ENCODE measurements around the gene SLC18A3. TPM values are rescaled to one million over a fixed set of nuclear protein-coding genes. Genes with fewer than 3 reads are reported as not detected.

Gene SLC18A3
- total RNA-seq, 2 experiments from 2014 or later = not detected

DNA sequence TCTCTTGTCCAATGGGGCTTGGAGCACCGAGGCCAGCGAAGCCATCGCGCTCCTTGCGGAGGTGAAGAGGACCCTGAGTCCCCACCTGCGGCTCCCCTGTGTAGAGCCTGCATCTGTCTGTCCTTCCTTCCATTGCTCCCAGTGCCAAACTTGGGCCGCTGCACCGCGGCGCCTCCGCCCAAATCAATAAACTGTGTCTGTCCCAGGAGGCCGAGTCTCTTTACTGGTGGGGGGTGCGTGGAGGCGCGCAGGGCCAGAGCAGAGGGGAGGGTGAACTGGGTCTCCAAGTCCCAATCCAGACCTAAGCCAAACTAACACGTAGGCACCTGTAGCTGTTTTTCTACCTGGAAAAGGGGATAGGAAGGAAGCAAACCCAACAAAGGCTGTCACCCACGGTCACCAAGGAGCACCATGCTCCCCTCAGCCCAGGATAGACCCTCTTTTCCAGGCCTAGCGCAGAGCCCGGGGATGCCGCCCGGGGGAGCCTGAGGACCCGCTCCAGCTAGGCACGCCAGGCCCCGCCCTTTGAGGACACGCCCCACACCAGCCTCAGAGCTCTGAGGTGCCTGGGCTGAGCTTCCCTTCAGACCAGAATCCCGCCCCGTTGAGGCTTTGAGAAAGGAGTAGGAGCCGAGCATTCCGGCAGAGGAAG lies 2.5 kb downstream of the SLC18A3 start:
- H3K4me3 Mint-ChIP-seq = no peak overlapping the region
- no peak for ATAC-seq
- no peaks in the 10 kb centered on the region for H3K9me3 Mint-ChIP-seq
- TF ChIP-seq, protein P1, sequence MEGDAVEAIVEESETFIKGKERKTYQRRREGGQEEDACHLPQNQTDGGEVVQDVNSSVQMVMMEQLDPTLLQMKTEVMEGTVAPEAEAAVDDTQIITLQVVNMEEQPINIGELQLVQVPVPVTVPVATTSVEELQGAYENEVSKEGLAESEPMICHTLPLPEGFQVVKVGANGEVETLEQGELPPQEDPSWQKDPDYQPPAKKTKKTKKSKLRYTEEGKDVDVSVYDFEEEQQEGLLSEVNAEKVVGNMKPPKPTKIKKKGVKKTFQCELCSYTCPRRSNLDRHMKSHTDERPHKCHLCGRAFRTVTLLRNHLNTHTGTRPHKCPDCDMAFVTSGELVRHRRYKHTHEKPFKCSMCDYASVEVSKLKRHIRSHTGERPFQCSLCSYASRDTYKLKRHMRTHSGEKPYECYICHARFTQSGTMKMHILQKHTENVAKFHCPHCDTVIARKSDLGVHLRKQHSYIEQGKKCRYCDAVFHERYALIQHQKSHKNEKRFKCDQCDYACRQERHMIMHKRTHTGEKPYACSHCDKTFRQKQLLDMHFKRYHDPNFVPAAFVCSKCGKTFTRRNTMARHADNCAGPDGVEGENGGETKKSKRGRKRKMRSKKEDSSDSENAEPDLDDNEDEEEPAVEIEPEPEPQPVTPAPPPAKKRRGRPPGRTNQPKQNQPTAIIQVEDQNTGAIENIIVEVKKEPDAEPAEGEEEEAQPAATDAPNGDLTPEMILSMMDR (IDR thresholded peaks at IDR 0.05) = no peak
- intact Hi-C loops (cut with micrococcal nuclease) = no loop called here
- CTCF ChIA-PET = interaction anchor here (1.1 kb wide), 1 partner anchor 18 kb away, joined by 4 read pairs; no protein-coding TSS in a partner anchor
- peaks cover 4% of the 10 kb centered on the region for H3K4me1 Mint-ChIP-seq (ENCODE audit: low read depth)
- no peak overlapping the region for H3K27ac Mint-ChIP-seq
- peak; percentile 29 for DNase-seq
- H3K27me3 Mint-ChIP-seq = peaks cover 71% of the 10 kb centered on the region
- POLR2A ChIA-PET = no interaction called here
- peaks cover 2% of the 10 kb centered on the region for H3K36me3 Mint-ChIP-seq (ENCODE audit: low read depth)

DNA sequence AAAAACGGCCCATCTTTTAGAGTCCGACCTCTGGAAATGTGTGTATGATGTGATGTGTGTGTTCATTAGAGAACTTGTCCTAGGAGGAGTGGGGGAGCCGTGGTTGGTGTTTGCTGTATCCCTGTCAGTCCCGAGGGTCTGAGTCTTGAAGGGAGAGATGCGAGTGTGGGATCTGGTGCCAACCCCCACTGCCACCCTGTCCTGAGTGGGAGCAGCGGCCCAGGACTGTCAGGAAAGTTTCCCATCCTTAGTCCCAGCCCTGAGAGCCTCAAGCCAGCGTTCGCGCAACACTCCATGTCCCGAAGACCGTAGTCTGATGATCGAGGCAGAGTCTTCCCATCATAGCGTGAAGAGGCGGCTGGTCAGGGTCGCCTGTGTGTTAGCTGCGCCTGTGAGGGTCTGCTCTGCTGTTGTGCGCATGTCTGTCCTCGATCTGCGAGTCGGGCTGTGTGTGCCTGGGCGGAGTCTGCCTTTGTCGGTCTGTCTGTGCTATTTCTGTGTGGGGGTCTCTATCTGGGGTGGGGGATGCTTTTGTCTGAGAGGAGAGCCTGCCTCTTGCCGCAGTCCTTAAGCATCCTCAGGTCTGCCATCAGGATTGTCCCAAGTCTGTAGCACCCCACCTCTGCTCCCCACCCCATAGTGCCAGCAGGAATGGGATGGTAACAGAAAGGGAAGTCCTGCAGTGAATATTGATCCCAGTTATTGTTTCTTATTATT lies 3.2 kb downstream of the SLC18A3 start:
- TF ChIP-seq, protein P1 (IDR thresholded peaks at IDR 0.05) = no peak
- no peak for ATAC-seq
- H3K27me3 Mint-ChIP-seq = peaks cover 69% of the 10 kb centered on the region
- DNase-seq = no peak
- H3K4me1 Mint-ChIP-seq (ENCODE audit: low read depth) = peaks cover 4% of the 10 kb centered on the region
- no peaks in the 10 kb centered on the region for H3K9me3 Mint-ChIP-seq
- H3K27ac Mint-ChIP-seq = no peak overlapping the region
- intact Hi-C loops (cut with micrococcal nuclease) = no loop called here
- CTCF ChIA-PET = no interaction called here
- H3K36me3 Mint-ChIP-seq (ENCODE audit: low read depth) = peaks cover 2% of the 10 kb centered on the region
- POLR2A ChIA-PET = no interaction called here
- no peak overlapping the region for H3K4me3 Mint-ChIP-seq

DNA sequence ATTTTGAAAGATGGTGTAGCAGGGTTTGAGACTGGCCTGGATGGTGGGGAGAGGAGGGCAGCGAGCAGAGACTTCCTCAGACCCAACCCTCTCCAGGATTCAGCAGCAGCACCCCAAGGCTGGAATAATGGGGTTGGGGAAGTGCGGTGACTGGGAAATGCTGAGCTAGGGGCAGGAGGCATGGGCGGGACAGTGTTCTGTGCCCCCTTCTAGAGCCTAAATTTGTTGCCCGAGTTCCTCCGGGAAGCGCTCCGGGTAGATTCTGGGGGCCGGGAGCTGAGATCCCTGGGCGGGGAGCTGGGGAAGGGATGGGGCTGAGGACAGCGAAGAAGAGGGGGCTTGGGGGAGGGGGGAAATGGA lies 3.8 kb downstream of the SLC18A3 start, which contains the start of gene CHAT:
TSS of gene CHAT (plus strand) at position 156 of the 360 bp plus-strand sequence. CDS start at position 309, 153 bp downstream.
- Mint-ChIP-seq H3K36me3 (ENCODE audit: low read depth) (peaks cover 2% of the 10 kb centered on the region), H3K4me3 (no peak within 1 kb of the TSS), H3K27me3 (peaks cover 67% of the 10 kb centered on the region), H3K4me1 (ENCODE audit: low read depth) (peaks cover 4% of the 10 kb centered on the region), H3K27ac (no peak within 1 kb of the TSS), H3K9me3 (no peaks in the 10 kb centered on the region)
- TF ChIP-seq, protein P1 (IDR thresholded peaks at IDR 0.05) = no peak
- ChIA-PET CTCF (no interaction called here), POLR2A (no interaction called here)
- no peak for DNase-seq
- ATAC-seq = no peak
- intact Hi-C loops (cut with micrococcal nuclease) = no loop called here

DNA sequence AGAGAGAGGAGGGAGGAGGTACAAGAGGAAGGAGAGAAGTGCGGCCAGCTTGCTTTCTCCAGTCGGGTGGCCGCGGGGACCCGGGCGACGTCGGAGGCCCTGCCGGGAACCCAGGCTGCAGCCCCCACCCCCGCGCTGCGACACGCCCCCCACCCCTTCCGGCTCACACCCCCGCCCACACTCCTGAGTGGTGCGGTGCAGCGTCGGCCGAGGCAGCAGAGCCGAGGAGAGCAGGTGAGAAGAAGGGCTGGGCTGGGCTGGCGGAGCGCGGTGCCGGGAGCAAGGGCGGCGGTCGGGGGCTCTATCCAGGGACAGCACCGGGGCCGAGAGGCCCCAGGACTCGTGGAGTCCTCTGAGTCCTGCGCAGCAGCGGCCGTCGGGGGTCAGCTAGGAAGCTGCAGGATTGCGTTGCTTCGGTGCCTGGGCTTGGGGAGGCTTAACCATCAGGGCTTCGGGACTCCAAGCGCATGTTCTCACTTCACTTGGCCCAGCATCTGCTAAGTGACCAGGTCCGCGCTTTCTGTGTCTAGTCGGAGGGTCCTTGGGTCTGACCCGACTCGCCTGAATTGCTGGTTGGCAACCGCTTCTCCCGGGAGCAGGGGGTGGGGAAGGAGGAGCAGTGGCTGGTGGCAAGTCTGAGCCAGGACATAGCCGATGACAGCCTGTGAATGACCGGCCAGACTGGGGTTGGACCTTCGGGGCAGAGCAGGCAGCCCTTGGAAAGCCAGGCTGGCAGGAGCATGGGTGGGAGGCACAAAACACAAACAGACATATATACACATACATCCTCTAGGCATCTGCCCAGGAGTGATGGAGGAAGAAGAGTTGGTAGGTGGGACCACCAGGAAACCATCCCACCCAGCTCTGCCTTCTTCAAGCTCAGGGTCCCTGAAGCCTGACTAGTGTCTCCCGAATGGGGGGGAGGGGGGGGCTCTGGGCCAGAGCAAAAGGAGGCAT lies 4.4 kb downstream of the SLC18A3 start:
- Mint-ChIP-seq H3K9me3 (no peaks in the 10 kb centered on the region), H3K27me3 (peaks cover 61% of the 10 kb centered on the region), H3K4me3 (no peak overlapping the region), H3K27ac (no peak overlapping the region), H3K36me3 (ENCODE audit: low read depth) (peaks cover 2% of the 10 kb centered on the region), H3K4me1 (ENCODE audit: low read depth) (peaks cover 4% of the 10 kb centered on the region)
- intact Hi-C loops (cut with micrococcal nuclease) = no loop called here
- no peak for ATAC-seq
- TF ChIP-seq, protein P1 (IDR thresholded peaks at IDR 0.05) = no peak
- ChIA-PET CTCF (no interaction called here), POLR2A (no interaction called here)
- DNase-seq = no peak
